Left ventricle myocardium inferior (tissue), 1 donor: ENCODE results near the gene ZNF438. TPM values are rescaled to one million over a fixed set of nuclear protein-coding genes. Genes with fewer than 3 reads are reported as not detected.

ENCODE experiments used
- DNase-seq: peaks from one replicate; pipeline ENCODE4 v3.0.0-alpha.2; 2020
- H3K27ac ChIP-seq: fragments of 200-600 bp; replicated peaks from 2 replicates; pipeline ENCODE4 v1.8.0; 2021
- H3K27me3 ChIP-seq: fragments of 200-600 bp; 2 replicates; pipeline ENCODE4 v1.8.0; 2021; ENCODE audit warnings: low read depth
- H3K36me3 ChIP-seq: fragments of 200-600 bp; 2 replicates; pipeline ENCODE4 v1.8.0; 2021
- H3K4me1 ChIP-seq: fragments of 200-600 bp; 2 replicates; pipeline ENCODE4 v1.8.0; 2021
- H3K4me3 ChIP-seq: fragments of 200-600 bp; 2 replicates; pipeline ENCODE4 v1.8.0; 2021; ENCODE audit warnings: mild to moderate bottlenecking, moderate library complexity
- H3K9me3 ChIP-seq: fragments of 200-600 bp; replicated peaks from 2 replicates; pipeline ENCODE4 v1.8.0; 2021
- CTCF ChIP-seq: fragments of 200-600 bp; IDR thresholded peaks from 2 replicates; pipeline ENCODE4 v1.8.0; 2021; ENCODE audit warnings: antibody characterized with exemption, mild to moderate bottlenecking, borderline replicate concordance
- intact Hi-C: fragments of 100-400 bp; cut with micrococcal nuclease; formaldehyde crosslinking; loops from one replicate; pipeline ENCODE4 v1.11.0; 2022
- total RNA-seq: library from RNA; stranded (reverse); fragmentation: NEBNext Ultra II Directional; extraction: Animal tissue kit (Norgen Biotek cat#: 25700); gene quantifications from one replicate; pipeline ENCODE4 v1.2.1, GENCODE V29; 2021
- donor health status: DM: no; HTN: yes; CAD: no; lungs with severe emphysema.

ZNF438 gene
- total RNA-seq, 1 donor from 2014 or later: 13.2 TPM

- H3K4me1 ChIP-seq: peaks cover 58% of the 10 kb centered on the region
- no peaks in the 10 kb centered on the region for H3K36me3 ChIP-seq
- H3K9me3 ChIP-seq: no peaks in the 10 kb centered on the region
- no peak overlapping the region for H3K4me3 ChIP-seq
- intact Hi-C loops: no loop called here
- no peak for TF ChIP-seq CTCF
- no peaks in the 10 kb centered on the region for H3K27me3 ChIP-seq
- peak overlapping the region; percentile 68 for H3K27ac ChIP-seq
- DNase-seq: no peak
These were observed 13.9 kb downstream of the ZNF438 start for GRCh38 chr10:31017534-31018355.

GRCh38 chr10:31014161-31014875, 17.3 kb downstream of the ZNF438 start:
- Histone ChIP-seq H3K4me3 (no peak overlapping the region), H3K27me3 (no peaks in the 10 kb centered on the region), H3K4me1 (peaks cover 62% of the 10 kb centered on the region), H3K9me3 (no peaks in the 10 kb centered on the region), H3K36me3 (no peaks in the 10 kb centered on the region), H3K27ac (no peak overlapping the region)
- intact Hi-C loops: no loop called here
- DNase-seq: no peak
- no peak for TF ChIP-seq CTCF

GRCh38 chr10:31013331-31013730, 18.3 kb downstream of the ZNF438 start:
- intact Hi-C loops: no loop called here
- no peak for DNase-seq
- Histone ChIP-seq H3K27me3 (no peaks in the 10 kb centered on the region), H3K9me3 (no peaks in the 10 kb centered on the region), H3K36me3 (no peaks in the 10 kb centered on the region), H3K27ac (no peak overlapping the region), H3K4me3 (no peak overlapping the region), H3K4me1 (peaks cover 61% of the 10 kb centered on the region)
- no peak for TF ChIP-seq CTCF

GRCh38 chr10:31011665-31012022, 20.0 kb downstream of the ZNF438 start:
- H3K4me3 ChIP-seq: no peak overlapping the region
- peaks cover 63% of the 10 kb centered on the region for H3K4me1 ChIP-seq
- TF ChIP-seq CTCF: no peak
- H3K27me3 ChIP-seq: no peaks in the 10 kb centered on the region
- intact Hi-C loops: no loop called here
- H3K27ac ChIP-seq: peak overlapping the region; percentile 80
- H3K36me3 ChIP-seq: no peaks in the 10 kb centered on the region
- DNase-seq: no peak
- no peaks in the 10 kb centered on the region for H3K9me3 ChIP-seq

- intact Hi-C loops: no loop called here
- Histone ChIP-seq H3K36me3 (no peaks in the 10 kb centered on the region), H3K4me1 (peaks cover 64% of the 10 kb centered on the region), H3K27ac (peak overlapping the region; percentile 80), H3K4me3 (no peak overlapping the region), H3K27me3 (no peaks in the 10 kb centered on the region), H3K9me3 (no peaks in the 10 kb centered on the region)
- no peak for DNase-seq
- no peak for TF ChIP-seq CTCF
These were observed 20.5 kb downstream of the ZNF438 start for GRCh38 chr10:31011017-31011664.
